Neuronal stem cell (in vitro differentiated cells): ENCODE measurements around the gene NTN4.

ENCODE experiments used
- DNase-seq: peaks from one replicate; pipeline ENCODE4 v3.0.0-alpha.2; 2013; ENCODE audit warnings: low spot score
- H2AFZ ChIP-seq: one replicate; pipeline ENCODE4 v1.6.1; 2013; ENCODE audit warnings: mild to moderate bottlenecking, low read length, inconsistent platforms
- H2AK5ac ChIP-seq: 2 replicates; pipeline ENCODE4 v1.6.1; 2013; ENCODE audit warnings: low read depth, mild to moderate bottlenecking, inconsistent platforms, low read length, moderate library complexity, mixed read lengths
- H2BK120ac ChIP-seq: 2 replicates; pipeline ENCODE4 v1.6.1; 2013; ENCODE audit warnings: low read depth, mild to moderate bottlenecking, inconsistent platforms, low read length, moderate library complexity, mixed read lengths
- H2BK12ac ChIP-seq: one replicate; pipeline ENCODE4 v1.6.1; 2013; ENCODE audit warnings: low read length, inconsistent platforms
- H2BK15ac ChIP-seq: 2 replicates; pipeline ENCODE4 v1.6.1; 2013; ENCODE audit warnings: mild to moderate bottlenecking, low read length, inconsistent platforms, mixed read lengths
- H2BK5ac ChIP-seq: one replicate; pipeline ENCODE4 v1.6.1; 2013; ENCODE audit warnings: inconsistent platforms, mild to moderate bottlenecking, low read length, moderate library complexity
- H3K14ac ChIP-seq: one replicate; pipeline ENCODE4 v1.6.1; 2013; ENCODE audit warnings: low read length, inconsistent platforms
- H3K18ac ChIP-seq: 2 replicates; pipeline ENCODE4 v1.6.1; 2013; ENCODE audit warnings: low read length, inconsistent platforms
- H3K23ac ChIP-seq: 2 replicates; pipeline ENCODE4 v1.6.1; 2013; ENCODE audit warnings: low read depth, mild to moderate bottlenecking, mixed read lengths, low read length, inconsistent platforms; ENCODE audit not compliant: poor library complexity
- H3K27ac ChIP-seq: replicated peaks from 3 replicates; pipeline ENCODE4 v1.5.1; 2013; ENCODE audit warnings: low read length, inconsistent platforms
- H3K27me3 ChIP-seq, 3 experiments: 2 replicates each; pipeline ENCODE4 v1.6.1; 2013; ENCODE audit warnings: low read length in 3 of 3, mild to moderate bottlenecking in 2 of 3, inconsistent platforms in 1 of 3, low read depth in 1 of 3, mixed read lengths in 1 of 3, moderate library complexity in 1 of 3; ENCODE audit not compliant: control insufficient read depth in 3 of 3, insufficient read depth in 3 of 3
- H3K36me3 ChIP-seq, 2 donors: replicated peaks in 1 of 2; 2 replicates each; pipeline ENCODE4 v1.6.1; 2013; ENCODE audit warnings: low read length in 2 of 2; ENCODE audit not compliant: control insufficient read depth in 2 of 2, insufficient read depth in 2 of 2
- H3K4ac ChIP-seq: 2 replicates; pipeline ENCODE4 v1.6.1; 2013; ENCODE audit warnings: inconsistent platforms, mild to moderate bottlenecking, low read length, moderate library complexity
- H3K4me1 ChIP-seq, 2 donors: 1 replicate in 1 of 2; 2 replicates in 1 of 2; pipeline ENCODE4 v1.6.1; 2013; ENCODE audit warnings: low read length in 2 of 2, low read depth in 1 of 2; ENCODE audit not compliant: control insufficient read depth in 2 of 2, insufficient read depth in 1 of 2
- H3K4me2 ChIP-seq: one replicate; pipeline ENCODE4 v1.6.1; 2013; ENCODE audit warnings: mild to moderate bottlenecking, low read length, inconsistent platforms; ENCODE audit not compliant: insufficient read depth, poor library complexity, severe bottlenecking
- H3K4me3 ChIP-seq, 2 donors: 2 replicates each; pipeline ENCODE4 v1.5.1; 2013; ENCODE audit warnings: low read length in 2 of 2, mild to moderate bottlenecking in 2 of 2, inconsistent platforms in 1 of 2, moderate library complexity in 1 of 2
- H3K79me1 ChIP-seq: one replicate; pipeline ENCODE4 v1.6.1; 2013; ENCODE audit warnings: low read depth, mild to moderate bottlenecking, inconsistent platforms, low read length, moderate library complexity
- H3K9ac ChIP-seq: one replicate; pipeline ENCODE4 v1.6.1; 2013; ENCODE audit warnings: mild to moderate bottlenecking, low read depth, low read length, inconsistent platforms; ENCODE audit not compliant: poor library complexity
- H3K9me3 ChIP-seq, 2 donors: replicated peaks in 1 of 2; 2 replicates each; pipeline versions ENCODE3 to v1.6.1; 2013; ENCODE audit warnings: low read length in 2 of 2, mild to moderate bottlenecking in 2 of 2, inconsistent platforms in 1 of 2, low read depth in 1 of 2, mixed read lengths in 1 of 2, moderate library complexity in 1 of 2; ENCODE audit not compliant: control insufficient read depth in 2 of 2, insufficient read depth in 1 of 2
- H4K8ac ChIP-seq: one replicate; pipeline ENCODE4 v1.6.1; 2013; ENCODE audit warnings: low read depth, mild to moderate bottlenecking, inconsistent platforms, low read length, moderate library complexity
- H4K91ac ChIP-seq: one replicate; pipeline ENCODE4 v1.6.1; 2013; ENCODE audit warnings: low read length, low read depth, mild to moderate bottlenecking, inconsistent platforms; ENCODE audit not compliant: poor library complexity
- WGBS, 2 donors: extraction: QIAGEN DNeasy Blood & Tissue Kit; methylation state at CpG; one replicate each; pipeline ENCODE4 v1.1.7; 2013; ENCODE audit warnings: missing lambda C conversion rate in 2 of 2, mixed read lengths in 1 of 2; ENCODE audit not compliant: insufficient read length in 2 of 2, insufficient replicate concordance in 1 of 2; ENCODE audit errors: extremely low coverage in 2 of 2; 5-methylcytosine and 5-hydroxymethylcytosine counted together

NTN4 gene

GRCh38 chr12:95740751-95741150, 49.8 kb downstream of the NTN4 start:
- H3K18ac ChIP-seq, result no peak overlapping the region
- no peak overlapping the region for H3K4me2 ChIP-seq
- H2BK5ac ChIP-seq, result no peak overlapping the region
- no CpG with 5 or more reads among the region's 1 CpG for WGBS, 2 donors
- H2AFZ ChIP-seq, result no peak overlapping the region
- no peak overlapping the region for H4K8ac ChIP-seq
- H3K27ac ChIP-seq, result no peak overlapping the region
- H3K4ac ChIP-seq, result no peak overlapping the region
- no peak overlapping the region for H3K23ac ChIP-seq
- H3K36me3 ChIP-seq, result no peaks in the 10 kb centered on the region
- no peaks in the 10 kb centered on the region for H3K4me1 ChIP-seq
- H3K9me3 ChIP-seq, result peaks cover 0 to 2% of the 10 kb centered on the region in 2 donors
- H4K91ac ChIP-seq, result no peak overlapping the region
- DNase-seq, result no peak
- no peak overlapping the region for H3K4me3 ChIP-seq
- no peak overlapping the region for H2AK5ac ChIP-seq
- no peak overlapping the region for H2BK12ac ChIP-seq
- H2BK120ac ChIP-seq, result no peak overlapping the region
- no peak overlapping the region for H3K14ac ChIP-seq
- H2BK15ac ChIP-seq, result no peak overlapping the region
- H3K79me1 ChIP-seq, result no peaks in the 10 kb centered on the region
- H3K9ac ChIP-seq, result no peak overlapping the region
- peaks cover 0 to 11% (median 0%) of the 10 kb centered on the region in 3 experiments for H3K27me3 ChIP-seq

GRCh38 chr12:95739561-95740313, 50.8 kb downstream of the NTN4 start:
- H3K4me3 ChIP-seq, result no peak overlapping the region
- no peak overlapping the region for H2AK5ac ChIP-seq
- H3K36me3 ChIP-seq, result no peaks in the 10 kb centered on the region
- H2AFZ ChIP-seq, result no peak overlapping the region
- H3K9ac ChIP-seq, result no peak overlapping the region
- no peaks in the 10 kb centered on the region for H3K4me1 ChIP-seq
- no peak overlapping the region for H3K4ac ChIP-seq
- peak overlapping the region; percentile 56 for H3K23ac ChIP-seq
- no peak overlapping the region for H3K18ac ChIP-seq
- H2BK12ac ChIP-seq, result no peak overlapping the region
- H2BK15ac ChIP-seq, result no peak overlapping the region
- no peak overlapping the region for H4K8ac ChIP-seq
- H3K79me1 ChIP-seq, result no peaks in the 10 kb centered on the region
- no peak overlapping the region for H3K27ac ChIP-seq
- no peak overlapping the region for H4K91ac ChIP-seq
- no CpG with 5 or more reads among the region's 13 CpGs for WGBS, 2 donors
- H2BK5ac ChIP-seq, result no peak overlapping the region
- H2BK120ac ChIP-seq, result no peak overlapping the region
- peaks cover 0 to 11% (median 0%) of the 10 kb centered on the region in 3 experiments for H3K27me3 ChIP-seq
- H3K14ac ChIP-seq, result no peak overlapping the region
- H3K9me3 ChIP-seq, result peaks cover 0 to 2% of the 10 kb centered on the region in 2 donors
- H3K4me2 ChIP-seq, result no peak overlapping the region
- DNase-seq, result no peak

- H3K4me1 ChIP-seq, result peaks cover 0 to 3% of the 10 kb centered on the region in 2 donors
- H3K4me2 ChIP-seq, result no peak overlapping the region
- no peak overlapping the region for H4K8ac ChIP-seq
- no peak overlapping the region for H4K91ac ChIP-seq
- no peak overlapping the region for H2BK15ac ChIP-seq
- no peak overlapping the region for H2BK12ac ChIP-seq
- H3K36me3 ChIP-seq, result no peaks in the 10 kb centered on the region
- H3K4me3 ChIP-seq, result no peak overlapping the region
- H3K9ac ChIP-seq, result no peak overlapping the region
- H3K27ac ChIP-seq, result no peak overlapping the region
- H3K9me3 ChIP-seq, result peaks cover 0 to 2% of the 10 kb centered on the region in 2 donors
- H3K14ac ChIP-seq, result peak overlapping the region; percentile 9
- no peak overlapping the region for H2BK5ac ChIP-seq
- H3K27me3 ChIP-seq, result peaks cover 0 to 11% (median 0%) of the 10 kb centered on the region in 3 experiments
- H3K23ac ChIP-seq, result no peak overlapping the region
- H3K18ac ChIP-seq, result no peak overlapping the region
- H2AK5ac ChIP-seq, result no peak overlapping the region
- no peak for DNase-seq
- WGBS, 2 donors, result no CpG with 5 or more reads among the region's 11 CpGs
- H2AFZ ChIP-seq, result no peak overlapping the region
- no peak overlapping the region for H2BK120ac ChIP-seq
- H3K79me1 ChIP-seq, result no peaks in the 10 kb centered on the region
- H3K4ac ChIP-seq, result no peak overlapping the region
Measured at GRCh38 chr12:95738024-95738611, 52.4 kb downstream of the NTN4 start.

GRCh38 chr12:95736631-95737030, 53.9 kb downstream of the NTN4 start:
- Histone ChIP-seq H3K23ac (no peak overlapping the region), H3K4me1 (peaks cover 0 to 3% of the 10 kb centered on the region in 2 donors), H3K27ac (no peak overlapping the region), H2AFZ (no peak overlapping the region), H4K91ac (no peak overlapping the region), H3K36me3 (no peaks in the 10 kb centered on the region), H3K27me3 (peaks cover 0 to 12% (median 0%) of the 10 kb centered on the region in 3 experiments), H3K79me1 (no peaks in the 10 kb centered on the region), H2BK12ac (no peak overlapping the region), H2BK120ac (no peak overlapping the region), H4K8ac (no peak overlapping the region), H3K14ac (no peak overlapping the region), H3K9ac (no peak overlapping the region), H3K9me3 (peaks cover 0 to 2% of the 10 kb centered on the region in 2 donors), H2BK15ac (no peak overlapping the region), H3K4me3 (no peak overlapping the region), H2BK5ac (no peak overlapping the region), H2AK5ac (no peak overlapping the region), H3K4me2 (no peak overlapping the region), H3K18ac (no peak overlapping the region), H3K4ac (no peak overlapping the region)
- DNase-seq, result no peak
- WGBS, 2 donors, result no CpG with 5 or more reads among the region's 2 CpGs
